GM12878 (cell line): Measurements from ENCODE around the gene NPBWR2. TPM values are rescaled to one million over a fixed set of nuclear protein-coding genes. Genes with fewer than 3 reads are reported as not detected.

ENCODE experiments used
- ATAC-seq: fragments of 200-7000 bp; cut with Tn5 transposase; 3 replicates; pipeline ENCODE4 v1.9.1; 2020; ENCODE audit warnings: mild to moderate bottlenecking, moderate library complexity
- BruUV-seq: library from RNA; stranded (reverse); fragments of 400-500 nt; replicated peaks from 2 replicates; lab custom pipeline; 2021; lab: Mats Ljungman, UMichigan
- CTCF ChIA-PET: fragments of 300-600 bp; sonication (Branson Sonifier 250); formaldehyde crosslinking; extraction: SDS; loops from one replicate; lab custom pipeline; 2021; ENCODE audit warnings: inconsistent platforms; lab: Yijun Ruan, JAX
- POLR2A ChIA-PET: fragments of 350-600 bp; formaldehyde crosslinking; extraction: SDS; loops from one replicate; lab custom pipeline; 2021; ENCODE audit warnings: inconsistent platforms; lab: Charles Lee
- RAD21 ChIA-PET: fragments of 300-600 bp; sonication (Branson Sonifier 250); formaldehyde crosslinking; loops from one replicate; lab custom pipeline; 2023; ENCODE audit warnings: antibody characterized with exemption; ENCODE audit not compliant: unreplicated experiment; lab: Charles Lee
- SMC1A ChIA-PET: fragments of 300-600 bp; sonication (Branson Sonifier 250); formaldehyde crosslinking; loops from one replicate; lab custom pipeline; 2023; ENCODE audit not compliant: unreplicated experiment, uncharacterized antibody; lab: Charles Lee
- DNase-seq: peaks from one replicate; pipeline ENCODE4 v3.0.0-alpha.2; 2011; ENCODE audit warnings: low read depth, low spot score
- FAIRE-seq: peaks from 3 replicates; lab custom pipeline; 2011; peaks lifted over from hg19 to GRCh38; lab: Jason Lieb, UNC
- H2AFZ ChIP-seq: 2 replicates; pipeline ENCODE4 v1.6.0; 2011; ENCODE audit warnings: low read depth, low read length, control low read depth; ENCODE audit not compliant: control insufficient read depth
- H3K27ac ChIP-seq: 2 replicates; pipeline ENCODE4 v1.5.1; 2011; ENCODE audit warnings: control low read depth; ENCODE audit not compliant: control insufficient read depth, insufficient read depth
- H3K27me3 ChIP-seq, 2 experiments: replicated peaks in 1 of 2; 2 replicates each; pipeline versions ENCODE4 v1.6.0 to v1.6.1; 2011; ENCODE audit warnings: low read length in 1 of 2; ENCODE audit not compliant: control insufficient read depth in 2 of 2, insufficient read depth in 2 of 2
- H3K36me3 ChIP-seq, 2 experiments: 2 replicates each; pipeline ENCODE4 v1.5.1; 2011; ENCODE audit warnings: low read length in 1 of 2; ENCODE audit not compliant: control insufficient read depth in 2 of 2, insufficient read depth in 2 of 2
- H3K4me1 ChIP-seq: 2 replicates; pipeline ENCODE4 v1.6.1; 2011; ENCODE audit warnings: mild to moderate bottlenecking, low read length, moderate library complexity, mixed read lengths; ENCODE audit not compliant: control insufficient read depth, insufficient read depth
- H3K4me2 ChIP-seq: 2 replicates; pipeline ENCODE4 v1.6.0; 2011; ENCODE audit warnings: control low read depth; ENCODE audit not compliant: control insufficient read depth, insufficient read depth
- H3K4me3 ChIP-seq: fragments of 200-600 bp; sonication (generic); 2 replicates; pipeline ENCODE4 v1.5.1; 2016
- H3K79me2 ChIP-seq: 2 replicates; pipeline ENCODE4 v1.6.0; 2011; ENCODE audit warnings: low read length; ENCODE audit not compliant: control insufficient read depth, insufficient read depth
- H3K9ac ChIP-seq: 2 replicates; pipeline ENCODE4 v1.8.0; 2011; ENCODE audit warnings: low read length, control low read depth, mixed read lengths; ENCODE audit not compliant: control insufficient read depth, insufficient read depth
- H3K9me3 ChIP-seq: replicated peaks from 3 replicates; pipeline ENCODE4 v1.5.1; 2011; ENCODE audit warnings: mild to moderate bottlenecking, low read length; ENCODE audit not compliant: control insufficient read depth, insufficient read depth
- H4K20me1 ChIP-seq: 2 replicates; pipeline ENCODE4 v1.6.0; 2011; ENCODE audit not compliant: control insufficient read depth, insufficient read depth
- ASH2L ChIP-seq: fragments of 300-600, 200-600 bp; sonication (generic); IDR thresholded peaks from 2 replicates; pipeline ENCODE4 v1.6.1; 2017; ENCODE audit warnings: low read depth, mild to moderate bottlenecking, borderline replicate concordance
- STAT1 ChIP-seq: fragments of 450-650 bp; conservative IDR thresholded peaks from 2 replicates; pipeline ENCODE4 v1.6.1; 2014; ENCODE audit warnings: antibody characterized with exemption, mild to moderate bottlenecking
- TCF3 ChIP-seq: IDR thresholded peaks from 2 replicates; pipeline ENCODE4 v1.6.1; 2012; ENCODE audit warnings: low read depth, mild to moderate bottlenecking, low read length, borderline replicate concordance; ENCODE audit not compliant: insufficient read depth
- ZBED1 ChIP-seq: IDR thresholded peaks from 2 replicates; pipeline ENCODE4 v1.6.1; 2016; ENCODE audit warnings: borderline replicate concordance
- WGBS: methylation state at CpG from one replicate; pipeline ENCODE4 v1.1.6; 2016; ENCODE audit warnings: low lambda C conversion rate; ENCODE audit not compliant: insufficient replicate concordance, insufficient coverage; ENCODE audit errors: missing lambda C conversion rate; 5-methylcytosine and 5-hydroxymethylcytosine counted together
- in situ Hi-C: fragments of 300-500 bp; cut with MboI; formaldehyde crosslinking; loops from 9 replicates; pipeline ENCODE4 v1.14.3; 2018; ENCODE audit warnings: mixed read lengths
- intact Hi-C: fragments of 100-400 bp; cut with micrococcal nuclease; formaldehyde crosslinking; loops from one replicate; pipeline ENCODE4 v1.14.2; 2022; ENCODE audit not compliant: unreplicated experiment
- polyA plus RNA-seq, 11 experiments: library from polyadenylated mRNA; depleted of rRNA in 4 of 11; unstranded in 6 of 11; stranded (reverse) in 5 of 11; fragments of >200 nt; fragmentation: Nextera tagmentation in 4 of 11; fragmentation: Illumina TruSeq in 1 of 11; extraction: Ambion mirVana in 4 of 11; extraction: Trizol in 1 of 11; gene quantifications; 1 replicate in 1 of 11; 2 replicates in 10 of 11; pipeline versions ENCODE4 v1.2.1 to v1.2.3, GENCODE V29; 2011 to 2016; ENCODE audit warnings: inconsistent platforms in 2 of 11, missing spikeins in 2 of 11, low read depth in 1 of 11
- total RNA-seq, 4 experiments: library from RNA; depleted of rRNA in 3 of 4; stranded (reverse); fragments of >200 nt in 3 of 4; fragmentation: Illumina TruSeq in 1 of 4; extraction: Trizol in 1 of 4; gene quantifications; 2 replicates each; pipeline versions ENCODE4 v1.2.1 to v1.2.3, GENCODE V29; 2013 to 2021
- TF ChIP-seq, protein P1 (sequence below): fragments of 450-650 bp; IDR thresholded peaks from 2 replicates; pipeline ENCODE4 v1.6.1; 2017; ENCODE audit warnings: mild to moderate bottlenecking
- TF ChIP-seq, protein P2 (sequence below): fragments of 450-650 bp; IDR thresholded peaks from 2 replicates; pipeline ENCODE4 v1.6.1; 2017; ENCODE audit warnings: low read depth, mild to moderate bottlenecking, moderate library complexity

Gene NPBWR2
- total and polyA plus RNA-seq, 10 of the 15 experiments (the other 5 are each of a cell fraction or from before 2014, with no cell fraction given) = not detected

DNA sequence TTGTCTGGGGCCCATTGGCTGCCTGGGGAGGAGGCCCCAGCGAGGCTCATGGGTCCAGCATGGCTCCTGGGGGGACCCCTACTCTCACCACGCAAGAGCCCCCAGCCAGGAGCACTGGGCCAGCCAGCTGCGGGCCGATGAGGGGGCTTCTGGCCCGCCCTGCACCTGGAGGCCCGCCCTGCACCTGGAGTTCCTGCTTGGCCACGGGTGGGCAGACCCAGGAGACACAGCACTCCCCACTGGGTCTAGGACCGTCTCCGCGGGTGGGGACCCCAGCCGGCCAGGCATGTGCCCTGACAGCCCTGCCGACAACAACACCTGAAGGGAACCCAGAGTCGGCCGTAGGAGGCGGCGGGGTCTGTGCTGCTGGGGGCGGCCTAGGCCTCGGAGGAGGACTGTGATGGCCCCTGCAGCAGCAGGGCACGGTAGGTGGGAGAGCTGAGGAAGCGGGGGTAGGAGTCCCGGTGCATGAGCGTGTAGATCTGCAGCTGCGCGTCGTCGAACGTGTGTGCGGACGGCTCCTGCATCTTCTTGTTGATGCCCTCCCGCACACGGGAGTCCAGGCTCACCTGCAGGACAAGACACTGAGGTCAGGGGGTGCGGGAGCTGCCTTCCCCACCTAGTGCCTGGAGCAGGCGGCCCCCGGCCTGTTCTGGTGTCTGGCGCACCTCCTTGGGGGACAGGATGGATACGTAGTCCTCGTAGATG is 33.7 kb downstream of the NPBWR2 start:
- FAIRE-seq = no peak
- no TSS peak for BruUV-seq
- TF ChIP-seq ASH2L (no peak), STAT1 (no peak), ZBED1 (no peak), TCF3 (no peak)
- TF ChIP-seq, protein P1, sequence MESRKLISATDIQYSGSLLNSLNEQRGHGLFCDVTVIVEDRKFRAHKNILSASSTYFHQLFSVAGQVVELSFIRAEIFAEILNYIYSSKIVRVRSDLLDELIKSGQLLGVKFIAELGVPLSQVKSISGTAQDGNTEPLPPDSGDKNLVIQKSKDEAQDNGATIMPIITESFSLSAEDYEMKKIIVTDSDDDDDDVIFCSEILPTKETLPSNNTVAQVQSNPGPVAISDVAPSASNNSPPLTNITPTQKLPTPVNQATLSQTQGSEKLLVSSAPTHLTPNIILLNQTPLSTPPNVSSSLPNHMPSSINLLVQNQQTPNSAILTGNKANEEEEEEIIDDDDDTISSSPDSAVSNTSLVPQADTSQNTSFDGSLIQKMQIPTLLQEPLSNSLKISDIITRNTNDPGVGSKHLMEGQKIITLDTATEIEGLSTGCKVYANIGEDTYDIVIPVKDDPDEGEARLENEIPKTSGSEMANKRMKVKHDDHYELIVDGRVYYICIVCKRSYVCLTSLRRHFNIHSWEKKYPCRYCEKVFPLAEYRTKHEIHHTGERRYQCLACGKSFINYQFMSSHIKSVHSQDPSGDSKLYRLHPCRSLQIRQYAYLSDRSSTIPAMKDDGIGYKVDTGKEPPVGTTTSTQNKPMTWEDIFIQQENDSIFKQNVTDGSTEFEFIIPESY = no peak
- TF ChIP-seq, protein P2, sequence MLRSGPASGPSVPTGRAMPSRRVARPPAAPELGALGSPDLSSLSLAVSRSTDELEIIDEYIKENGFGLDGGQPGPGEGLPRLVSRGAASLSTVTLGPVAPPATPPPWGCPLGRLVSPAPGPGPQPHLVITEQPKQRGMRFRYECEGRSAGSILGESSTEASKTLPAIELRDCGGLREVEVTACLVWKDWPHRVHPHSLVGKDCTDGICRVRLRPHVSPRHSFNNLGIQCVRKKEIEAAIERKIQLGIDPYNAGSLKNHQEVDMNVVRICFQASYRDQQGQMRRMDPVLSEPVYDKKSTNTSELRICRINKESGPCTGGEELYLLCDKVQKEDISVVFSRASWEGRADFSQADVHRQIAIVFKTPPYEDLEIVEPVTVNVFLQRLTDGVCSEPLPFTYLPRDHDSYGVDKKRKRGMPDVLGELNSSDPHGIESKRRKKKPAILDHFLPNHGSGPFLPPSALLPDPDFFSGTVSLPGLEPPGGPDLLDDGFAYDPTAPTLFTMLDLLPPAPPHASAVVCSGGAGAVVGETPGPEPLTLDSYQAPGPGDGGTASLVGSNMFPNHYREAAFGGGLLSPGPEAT = no peak
- Histone ChIP-seq H3K4me1 (peaks cover 15% of the 10 kb centered on the region; the same call in 1 of the 2 replicates), H4K20me1 (no peaks in the 10 kb centered on the region), H3K9me3 (no peaks in the 10 kb centered on the region), H3K9ac (no peak overlapping the region), H3K27ac (no peak overlapping the region), H2AFZ (no peak overlapping the region), H3K4me3 (no peak overlapping the region), H3K4me2 (no peak overlapping the region), H3K27me3 (no peaks in the 10 kb centered on the region), H3K79me2 (peaks cover 26% of the 10 kb centered on the region), H3K36me3 (peaks cover 3 to 22% of the 10 kb centered on the region in 2 experiments)
- CTCF ChIA-PET = interaction anchor here (2.8 kb wide), 1 partner anchor 47 kb away, joined by 7 read pairs; no protein-coding TSS in a partner anchor
- intact Hi-C loops = no loop called here
- in situ Hi-C loops = no loop called here
- no peak for DNase-seq
- RAD21 ChIA-PET = no interaction called here
- SMC1A ChIA-PET = no interaction called here
- no peak for ATAC-seq
- POLR2A ChIA-PET = interaction anchor here (2.4 kb wide), 1 partner anchor 11 kb away, joined by 6 read pairs; the partner anchor contains the start of gene TCEA2
- WGBS = 92% methylated on average over 36 of the region's 37 CpGs
